Measurements from ENCODE around the gene BABAM2.
"Not testable (repeated sequence)": the region's sequence is repeated elsewhere in the genome, so short reads cannot be mapped to it uniquely, and the experiment has no call there.

BABAM2 gene

GRCh38 chr2:27988718-27989117 is 98.2 kb downstream of the BABAM2 start:
- DNase-seq: no peak

- DNase-seq: no peak
Measured at GRCh38 chr2:27989149-27989548, 98.6 kb downstream of the BABAM2 start.

- DNase-seq: no peak
Measured at GRCh38 chr2:27990030-27990590, 99.6 kb downstream of the BABAM2 start.

GRCh38 chr2:27991146-27991545 is 100.6 kb downstream of the BABAM2 start:
- no peak for DNase-seq

- no peak for DNase-seq
Measured at GRCh38 chr2:27992787-27993401, 102.4 kb downstream of the BABAM2 start.

- no peak for DNase-seq
Measured at GRCh38 chr2:27993402-27993787, 102.9 kb downstream of the BABAM2 start.

- DNase-seq: no peak
Measured at GRCh38 chr2:27993950-27994728, 103.6 kb downstream of the BABAM2 start.

GRCh38 chr2:27996156-27996922 is 105.8 kb downstream of the BABAM2 start:
- no peak for DNase-seq

- DNase-seq: no peak
Measured at GRCh38 chr2:28000287-28000686, 109.8 kb downstream of the BABAM2 start.

GRCh38 chr2:28002181-28002580 is 111.7 kb downstream of the BABAM2 start:
- no peak for DNase-seq

GRCh38 chr2:28004086-28004485 is 113.6 kb downstream of the BABAM2 start:
- DNase-seq: no peak

- no peak for DNase-seq
Measured at GRCh38 chr2:28009732-28010131, 119.2 kb downstream of the BABAM2 start.

- DNase-seq: no peak
Measured at GRCh38 chr2:28011322-28011737, 120.8 kb downstream of the BABAM2 start.

GRCh38 chr2:28018474-28018873 is 127.9 kb downstream of the BABAM2 start:
- not testable (repeated sequence) for DNase-seq

- not testable (repeated sequence) for DNase-seq
Measured at GRCh38 chr2:28019521-28019920, 129.0 kb downstream of the BABAM2 start.

- DNase-seq: no peak
Measured at GRCh38 chr2:28021898-28022297, 131.4 kb downstream of the BABAM2 start.

- no peak for DNase-seq
Measured at GRCh38 chr2:28025123-28025522, 134.6 kb downstream of the BABAM2 start.

GRCh38 chr2:28026230-28026629 is 135.7 kb downstream of the BABAM2 start:
- DNase-seq: not testable (repeated sequence)

- DNase-seq: no peak
Measured at GRCh38 chr2:28028025-28028424, 137.5 kb downstream of the BABAM2 start.

GRCh38 chr2:28030600-28030999 is 140.1 kb downstream of the BABAM2 start:
- no peak for DNase-seq

- DNase-seq: no peak
Measured at GRCh38 chr2:28032816-28033215, 142.3 kb downstream of the BABAM2 start.

GRCh38 chr2:28034696-28035095 is 144.2 kb downstream of the BABAM2 start:
- no peak for DNase-seq

- no peak for DNase-seq
Measured at GRCh38 chr2:28035163-28035690, 144.7 kb downstream of the BABAM2 start.

Measured in NCI-H2227 treated with DMSO at 0.1 percent for 48 hours (cell line).